MG63 (cell line): Measurements from ENCODE around the gene RELB. TPM values are rescaled to one million over a fixed set of nuclear protein-coding genes. Genes with fewer than 3 reads are reported as not detected.
A peak's percentile ranks its signal among the peaks of the same experiment; 100 is the strongest.

Experiments
- DNase-seq: peaks from one replicate; pipeline ENCODE4 v3.0.0-alpha.2; 2020
- H3K27me3 ChIP-seq: fragments of 250-450 bp; sonication (Bioruptor Pico); 2 replicates; pipeline ENCODE4 v1.5.1; 2020; ENCODE audit warnings: mild to moderate bottlenecking, moderate library complexity
- H3K36me3 ChIP-seq: fragments of 250-450 bp; sonication (Bioruptor Pico); 2 replicates; pipeline ENCODE4 v1.5.1; 2020; ENCODE audit warnings: mild to moderate bottlenecking, moderate library complexity
- H3K4me3 ChIP-seq: fragments of 250-450 bp; sonication (Bioruptor Pico); 2 replicates; pipeline ENCODE4 v1.5.1; 2020; ENCODE audit warnings: mild to moderate bottlenecking, moderate library complexity
- H3K9me3 ChIP-seq: fragments of 250-450 bp; sonication (Bioruptor Pico); 2 replicates; pipeline ENCODE4 v1.5.1; 2020; ENCODE audit warnings: mild to moderate bottlenecking, moderate library complexity
- total RNA-seq: library from RNA; depleted of rRNA; stranded (reverse); fragments of >200 nt; shearing (Covaris generic); gene quantifications from 2 replicates; pipeline ENCODE4 v1.2.3, GENCODE V29; 2014; ENCODE audit warnings: low replicate concordance; rRNA removed

The RELB gene
- total RNA-seq, 1 experiment from 2014 or later: 8.5 TPM

GRCh38 chr19:45079063-45079910 is 78.0 kb downstream of the RELB start, which contains the start of gene GEMIN7:
Gene GEMIN7 (plus strand): TSS chr19:45079260. CDS start chr19:45090115, 10,855 bp downstream.
- Histone ChIP-seq H3K4me3 (peak within 1 kb of the TSS; percentile 98), H3K9me3 (no peaks in the 10 kb centered on the region), H3K36me3 (peaks cover 28% of the 10 kb centered on the region), H3K27me3 (no peaks in the 10 kb centered on the region)
- DNase-seq: peak; percentile 84

GRCh38 chr19:45079911-45080370 is 78.7 kb downstream of the RELB start:
- no peak for DNase-seq
- no peaks in the 10 kb centered on the region for H3K9me3 ChIP-seq
- peaks cover 33% of the 10 kb centered on the region for H3K36me3 ChIP-seq
- H3K4me3 ChIP-seq: peak overlapping the region; percentile 98
- H3K27me3 ChIP-seq: no peaks in the 10 kb centered on the region

GRCh38 chr19:45082170-45082569 is 80.9 kb downstream of the RELB start:
- H3K9me3 ChIP-seq: no peaks in the 10 kb centered on the region
- no peak for DNase-seq
- peaks cover 52% of the 10 kb centered on the region for H3K36me3 ChIP-seq
- no peaks in the 10 kb centered on the region for H3K27me3 ChIP-seq
- H3K4me3 ChIP-seq: no peak overlapping the region

- H3K36me3 ChIP-seq: peaks cover 78% of the 10 kb centered on the region
- no peak for DNase-seq
- H3K27me3 ChIP-seq: no peaks in the 10 kb centered on the region
- no peaks in the 10 kb centered on the region for H3K9me3 ChIP-seq
- H3K4me3 ChIP-seq: no peak overlapping the region
These were observed 85.2 kb downstream of the RELB start for GRCh38 chr19:45086480-45086879.

- no peak for DNase-seq
- Histone ChIP-seq H3K9me3 (no peaks in the 10 kb centered on the region), H3K27me3 (no peaks in the 10 kb centered on the region), H3K36me3 (peaks cover 79% of the 10 kb centered on the region), H3K4me3 (no peak overlapping the region)
These were observed 86.3 kb downstream of the RELB start for GRCh38 chr19:45087531-45087930.

Other genes starting within 250 kb of the RELB start
- not detected in 2 replicates for gene CBLC, start 223.6 kb upstream of the RELB start, total RNA-seq
- gene BCAM, start 192.4 kb upstream of the RELB start, total RNA-seq: 4.1 and 6.1 TPM in 2 replicates
- gene NECTIN2, start 155.2 kb upstream of the RELB start, total RNA-seq: 23.6 and 38.2 TPM in 2 replicates
- 265 and 461 TPM in 2 replicates for gene TOMM40, start 110.2 kb upstream of the RELB start, total RNA-seq
- 0.67 and 3.2 TPM in 2 replicates for gene APOE, start 95.7 kb upstream of the RELB start, total RNA-seq
- gene APOC1, start 86.9 kb upstream of the RELB start, total RNA-seq: not detected in 2 replicates
- not detected in 2 replicates for gene APOC4, start 59.2 kb upstream of the RELB start, total RNA-seq
- not detected in 2 replicates for gene APOC2, start 55.4 kb upstream of the RELB start, total RNA-seq
- gene CLPTM1, start 46.1 kb upstream of the RELB start, total RNA-seq: 5.2 and 14.0 TPM in 2 replicates
- 22.7 and 25.1 TPM in 2 replicates for gene CLASRP, start 37.6 kb downstream of the RELB start, total RNA-seq
- not detected in 2 replicates for gene ZNF296, start 75.0 kb downstream of the RELB start, total RNA-seq
- 28.2 and 73.6 TPM in 2 replicates for gene GEMIN7, start 77.8 kb downstream of the RELB start, total RNA-seq
- gene PPP1R37, start 91.7 kb downstream of the RELB start, total RNA-seq: 18.1 and 33.1 TPM in 2 replicates
- gene NKPD1, start 159.5 kb downstream of the RELB start, total RNA-seq: 0.91 TPM in 1 of 2 replicates, not detected in the other
- gene TRAPPC6A, start 176.8 kb downstream of the RELB start, total RNA-seq: 9.5 and 28.6 TPM in 2 replicates
- gene BLOC1S3, start 177.3 kb downstream of the RELB start, total RNA-seq: 1.9 and 22.6 TPM in 2 replicates
- not detected in 2 replicates for gene EXOC3L2, start 243.9 kb downstream of the RELB start, total RNA-seq
- 10.1 and 12.0 TPM in 2 replicates for gene MARK4, start 249.8 kb downstream of the RELB start, total RNA-seq